Heart left ventricle (tissue), 16 donors: Measurements from ENCODE around the gene ID2. TPM values are rescaled to one million over a fixed set of nuclear protein-coding genes. Genes with fewer than 3 reads are reported as not detected.
A peak's percentile ranks its signal among the peaks of the same experiment; 100 is the strongest.

ENCODE experiments used
- ATAC-seq, 4 donors: fragments of 200-7000 bp; cut with Tn5 transposase; one replicate each; pipeline ENCODE4 v1.9.1; 2020 to 2022; ENCODE audit warnings: moderate library complexity in 4 of 4, mild to moderate bottlenecking in 3 of 4, moderate number of reproducible peaks in 1 of 4
- DNase-seq, 5 donors: peaks; one replicate each; pipeline ENCODE4 v3.0.0-alpha.2; 2020
- H3K27ac ChIP-seq, 12 donors: fragments of 200-600 bp; sonication (generic) in 4 of 12; one replicate each; pipeline versions ENCODE4 v1.5.0 to v1.8.0; 2016 to 2022; ENCODE audit warnings: mild to moderate bottlenecking in 2 of 12
- H3K27me3 ChIP-seq, 9 donors: fragments of 200-600 bp; sonication (generic) in 2 of 9; one replicate each; pipeline versions ENCODE4 v1.5.1 to v1.8.0; 2016 to 2022; ENCODE audit warnings: mild to moderate bottlenecking in 3 of 9
- H3K36me3 ChIP-seq, 9 donors: fragments of 200-600 bp; sonication (generic) in 2 of 9; one replicate each; pipeline versions ENCODE4 v1.5.0 to v1.8.0; 2018 to 2022; ENCODE audit warnings: mild to moderate bottlenecking in 2 of 9
- H3K4me1 ChIP-seq, 12 donors: fragments of 200-600 bp; sonication (generic) in 4 of 12; one replicate each; pipeline versions ENCODE4 v1.5.0 to v1.8.0; 2016 to 2022; ENCODE audit warnings: mild to moderate bottlenecking in 3 of 12
- H3K4me3 ChIP-seq, 12 donors: fragments of 200-600 bp; sonication (generic) in 4 of 12; one replicate each; pipeline versions ENCODE4 v1.5.0 to v1.8.0; 2017 to 2022; ENCODE audit warnings: mild to moderate bottlenecking in 9 of 12, moderate library complexity in 4 of 12
- H3K9me3 ChIP-seq, 12 donors: fragments of 200-600 bp; sonication (generic) in 4 of 12; one replicate each; pipeline versions ENCODE4 v1.5.0 to v1.8.0; 2016 to 2022; ENCODE audit warnings: mild to moderate bottlenecking in 1 of 12
- CTCF ChIP-seq, 12 donors: fragments of 200-600 bp; sonication (generic) in 4 of 12; IDR thresholded peaks; one replicate each; pipeline versions ENCODE4 v1.5.0 to v1.8.0; 2018 to 2022; ENCODE audit warnings: antibody characterized with exemption in 12 of 12, mild to moderate bottlenecking in 5 of 12
- POLR2A ChIP-seq, 2 donors: fragments of 450-650 bp; IDR thresholded peaks; one replicate each; pipeline ENCODE4 v1.6.1; 2017; ENCODE audit warnings: antibody characterized with exemption in 2 of 2, mild to moderate bottlenecking in 2 of 2, moderate library complexity in 2 of 2
- WGBS, 4 donors: extraction: QIAGEN DNeasy Blood & Tissue Kit in 2 of 4; methylation state at CpG; one replicate each; pipeline versions ENCODE4 v1.1.5 to v1.1.7; 2013 to 2018; 5-methylcytosine and 5-hydroxymethylcytosine counted together
- intact Hi-C, 10 donors: fragments of 100-400 bp; cut with DNase I; formaldehyde crosslinking; loops; one replicate each; pipeline versions ENCODE4 v1.11.1 to v1.14.2; 2022
- polyA plus RNA-seq, 2 donors: library from polyadenylated mRNA; stranded (reverse); fragments of 200-250 nt; gene quantifications; one replicate each; pipeline ENCODE4 v1.2.3, GENCODE V29; 2013
- total RNA-seq, 9 donors: library from RNA; depleted of rRNA in 2 of 9; stranded (reverse); fragments of >200 nt in 2 of 9; fragmentation: NEBNext Ultra II Directional in 3 of 9; extraction: Animal tissue kit (Norgen Biotek cat#: 25700) in 3 of 9; gene quantifications; one replicate each; pipeline versions ENCODE4 v1.1.0 to v1.2.4, GENCODE V29; 2016 to 2023
- donor health status: ischemic (EF 13 %, LVEDD 7.1; RV severe dilation, severe dysfunction).
- donor health status: healthy with polysubstance abuse.
- donor health status: DM: no; HTN: yes; CAD: no.
- donor health status: DM: no; HTN: no; CAD: no.
- donor health status: ischemic (EF 25% LVEDD 6.9; RV normal size, moderate dysfunction).
- donor health status: ischemic (EF 25% LVEDD 5.7; RV mildly dilated, moderate dysfunction).
- donor health status: healthy.
- donor health status: DM: yes; HTN: yes; CAD: no.
- donor health status: ischemic (EF 35%, LVEDD 5.7; RV mildly dilated, moderate dysfunction).
- donor health status: nonischemic (EF 11% LVEDD 7.7; RV severe dilation, severe dysfunction).
- donor health status: DM: yes; HTN: yes; CAD: no.
- donor health status: PGD.
- donor health status: ischemic (EF 29% LVEDD 5.4; RV normal size, mild dysfunction).
- donor health status: nonischemic (EF 23%, LVEDD 6.1; RV moderate dilation, normal function).

ID2 gene
- total and polyA plus RNA-seq, 11 donors = 17.3 to 121 (median 44.7) TPM

GRCh38 chr2:8658064-8658862 lies 23.6 kb upstream of the ID2 start:
- Histone ChIP-seq H3K27me3 (no peaks in the 10 kb centered on the region), H3K27ac (no peak overlapping the region), H3K36me3 (no peaks in the 10 kb centered on the region), H3K4me1 (peaks cover 0 to 14% (median 6%) of the 10 kb centered on the region in 12 donors), H3K9me3 (no peaks in the 10 kb centered on the region), H3K4me3 (no peak overlapping the region)
- intact Hi-C loops = no loop called here
- TF ChIP-seq CTCF (IDR thresholded peaks at IDR 0.05) (no peak), POLR2A (IDR thresholded peaks at IDR 0.05) (no peak)
- 91 to 97% (median 94%) methylated on average over 21 to 22 of the region's 22 CpGs for WGBS, 4 donors
- no peak for DNase-seq
- no peak for ATAC-seq

GRCh38 chr2:8659092-8659734 lies 22.6 kb upstream of the ID2 start:
- DNase-seq = no peak
- 81 to 89% (median 84%) methylated on average over 10 of the region's 10 CpGs for WGBS, 4 donors

GRCh38 chr2:8659735-8660492 lies 21.9 kb upstream of the ID2 start:
- intact Hi-C loops = loop anchor here in 2 of 10 donors (5.0 to 10.0 kb wide), 2 partner anchors 68 to 115 kb away; no protein-coding TSS in a partner anchor
- Histone ChIP-seq H3K4me3 (no peak overlapping the region), H3K4me1 (peaks cover 0 to 14% (median 6%) of the 10 kb centered on the region in 12 donors), H3K36me3 (no peaks in the 10 kb centered on the region), H3K27me3 (no peaks in the 10 kb centered on the region), H3K27ac (peak overlapping the region in 1 of 12 donors; percentile 39), H3K9me3 (no peaks in the 10 kb centered on the region)
- TF ChIP-seq POLR2A (IDR thresholded peaks at IDR 0.05) (no peak), CTCF (IDR thresholded peaks at IDR 0.05) (no peak)
- ATAC-seq = peak; percentile 60 to 84 (median 77)
- DNase-seq = no peak
- WGBS, 4 donors = 55 to 61% (median 56%) methylated on average over 17 to 18 of the region's 18 CpGs

More at GRCh38 chr2:8659092-8659734, 22.6 kb upstream of the ID2 start:
- Histone ChIP-seq H3K27me3 (no peaks in the 10 kb centered on the region), H3K4me3 (no peak overlapping the region), H3K36me3 (no peaks in the 10 kb centered on the region), H3K27ac (no peak overlapping the region), H3K9me3 (no peaks in the 10 kb centered on the region), H3K4me1 (peaks cover 0 to 14% (median 6%) of the 10 kb centered on the region in 12 donors)
- no peak for TF ChIP-seq POLR2A (IDR thresholded peaks at IDR 0.05)
- TF ChIP-seq CTCF (IDR thresholded peaks at IDR 0.05) = no peak
- no peak for ATAC-seq
- intact Hi-C loops = no loop called here
